SK-N-MC (cell line): ENCODE data around the gene BTBD6.

ENCODE experiments used
- EZH2 ChIP-seq: fragments of 200-600 bp; sonication (generic); IDR thresholded peaks from one replicate; pipeline ENCODE4 v1.6.1; 2017; ENCODE audit warnings: antibody characterized with exemption
- FOXP2 ChIP-seq: optimal IDR thresholded peaks from 2 replicates; pipeline ENCODE3; 2011; ENCODE audit warnings: mild to moderate bottlenecking, moderate library complexity; ENCODE audit not compliant: insufficient read depth; ENCODE audit errors: extremely low read length, control extremely low read depth
- POLR2AphosphoS5 ChIP-seq: IDR thresholded peaks from 2 replicates; pipeline ENCODE4 v1.6.1; 2012; ENCODE audit warnings: mild to moderate bottlenecking, low read depth, low read length, borderline replicate concordance

GRCh38 chr14:105256292-105256960 is 8.1 kb downstream of the BTBD6 start:
- TF ChIP-seq EZH2 (no peak), POLR2AphosphoS5 (no peak), FOXP2 (no peak)
